ENCODE data around the gene SIRT2. TPM values are rescaled to one million over a fixed set of nuclear protein-coding genes. Genes with fewer than 3 reads are reported as not detected.
A peak's percentile ranks its signal among the peaks of the same experiment; 100 is the strongest.
"Not testable (repeated sequence)": the region's sequence is repeated elsewhere in the genome, so short reads cannot be mapped to it uniquely, and the experiment has no call there.

Gene SIRT2
- polyA plus RNA-seq, 1 experiment, result 45.5 TPM

DNA sequence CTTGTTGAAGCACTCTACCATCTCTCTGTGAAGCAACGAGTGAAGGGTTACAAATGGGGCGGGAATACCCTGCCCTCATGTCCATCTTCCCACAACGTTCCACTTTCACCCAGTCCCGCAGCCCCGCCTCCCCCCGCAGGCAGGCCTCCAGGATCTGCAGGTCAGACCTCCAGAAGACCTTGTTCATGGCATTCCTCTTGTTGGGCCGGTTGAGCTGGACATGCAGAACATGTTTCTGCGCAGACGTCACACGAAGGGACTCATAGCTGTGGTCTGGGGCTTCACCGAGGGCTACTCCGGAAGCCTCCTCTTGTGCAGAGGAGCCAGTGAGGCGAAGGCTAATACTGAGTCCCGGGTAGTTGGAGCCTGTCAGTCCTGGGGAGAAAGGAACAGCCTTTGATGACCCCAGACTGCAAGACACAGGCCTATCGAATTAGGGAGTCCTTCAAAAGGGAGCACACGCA, 68.2 kb downstream of the SIRT2 start:
- peak; percentile 82 for DNase-seq (ENCODE audit: low read depth, low spot score)
- H3K4me3 ChIP-seq (ENCODE audit: low read depth, low read length), result peak overlapping the region; percentile 77
- ChIA-PET CTCF (interaction anchor here (1.1 kb wide), 1 partner anchor 61 kb away, joined by 5 read pairs; no protein-coding TSS in a partner anchor), POLR2A (interaction anchor here (0.7 to 1.9 kb wide), 11 partner anchors 10 to 183 kb away, joined by 3 to 14 read pairs (median 3); partner anchors contain the start of gene ACTN4)
- TF ChIP-seq, protein P1, sequence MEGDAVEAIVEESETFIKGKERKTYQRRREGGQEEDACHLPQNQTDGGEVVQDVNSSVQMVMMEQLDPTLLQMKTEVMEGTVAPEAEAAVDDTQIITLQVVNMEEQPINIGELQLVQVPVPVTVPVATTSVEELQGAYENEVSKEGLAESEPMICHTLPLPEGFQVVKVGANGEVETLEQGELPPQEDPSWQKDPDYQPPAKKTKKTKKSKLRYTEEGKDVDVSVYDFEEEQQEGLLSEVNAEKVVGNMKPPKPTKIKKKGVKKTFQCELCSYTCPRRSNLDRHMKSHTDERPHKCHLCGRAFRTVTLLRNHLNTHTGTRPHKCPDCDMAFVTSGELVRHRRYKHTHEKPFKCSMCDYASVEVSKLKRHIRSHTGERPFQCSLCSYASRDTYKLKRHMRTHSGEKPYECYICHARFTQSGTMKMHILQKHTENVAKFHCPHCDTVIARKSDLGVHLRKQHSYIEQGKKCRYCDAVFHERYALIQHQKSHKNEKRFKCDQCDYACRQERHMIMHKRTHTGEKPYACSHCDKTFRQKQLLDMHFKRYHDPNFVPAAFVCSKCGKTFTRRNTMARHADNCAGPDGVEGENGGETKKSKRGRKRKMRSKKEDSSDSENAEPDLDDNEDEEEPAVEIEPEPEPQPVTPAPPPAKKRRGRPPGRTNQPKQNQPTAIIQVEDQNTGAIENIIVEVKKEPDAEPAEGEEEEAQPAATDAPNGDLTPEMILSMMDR (IDR thresholded peaks at IDR 0.05; ENCODE audit: low read depth, low read length), result no peak
- no peaks in the 10 kb centered on the region for H3K27me3 ChIP-seq (ENCODE audit: control insufficient read depth, insufficient read depth, low read length)
- H3K27ac ChIP-seq (ENCODE audit: low read depth, low read length), result peak overlapping the region; percentile 99
- H3K9me3 ChIP-seq (ENCODE audit: control insufficient read depth, insufficient read depth, low read length), result no peaks in the 10 kb centered on the region

- TF ChIP-seq, protein P1 (IDR thresholded peaks at IDR 0.05; ENCODE audit: low read depth, low read length), result no peak
- ChIA-PET POLR2A (interaction anchor here (0.6 to 1.9 kb wide), 3 partner anchors 19 to 554 kb away, joined by 3 to 14 read pairs (median 4); no protein-coding TSS in a partner anchor), CTCF (no interaction called here)
- Histone ChIP-seq H3K27ac (ENCODE audit: low read depth, low read length) (peak overlapping the region; percentile 70), H3K4me3 (ENCODE audit: low read depth, low read length) (no peak overlapping the region), H3K27me3 (ENCODE audit: control insufficient read depth, insufficient read depth, low read length) (no peaks in the 10 kb centered on the region), H3K9me3 (ENCODE audit: control insufficient read depth, insufficient read depth, low read length) (no peaks in the 10 kb centered on the region)
- no peak for DNase-seq (ENCODE audit: low read depth, low spot score)
Observed at GRCh38 chr19:38830039-38830733, 69.2 kb downstream of the SIRT2 start.

GRCh38 chr19:38829203-38829602, 70.2 kb downstream of the SIRT2 start:
- DNase-seq (ENCODE audit: low read depth, low spot score); H3K9me3 ChIP-seq (ENCODE audit: control insufficient read depth, insufficient read depth, low read length); H3K4me3 ChIP-seq (ENCODE audit: low read depth, low read length); CTCF ChIA-PET; H3K27me3 ChIP-seq (ENCODE audit: control insufficient read depth, insufficient read depth, low read length): not testable (repeated sequence)
- peak overlapping the region; percentile 70 for H3K27ac ChIP-seq (ENCODE audit: low read depth, low read length)
- POLR2A ChIA-PET, result interaction anchor here (0.6 to 1.0 kb wide), 5 partner anchors 12 to 555 kb away, joined by 3 to 4 read pairs (median 4); partner anchors contain the start of gene NFKBIB

Other genes starting within 250 kb of the SIRT2 start
- 0.66 and 0.69 TPM in 2 replicates for gene CAPN12, start 155.1 kb downstream of the SIRT2 start, polyA plus RNA-seq (2011; rRNA removed)
- not detected in 2 replicates for gene LGALS7, start 126.1 kb downstream of the SIRT2 start, polyA plus RNA-seq (2011; rRNA removed)
- not detected in 2 replicates for gene LGALS7B, start 110.4 kb downstream of the SIRT2 start, polyA plus RNA-seq (2011; rRNA removed)
- gene LGALS4, start 86.7 kb downstream of the SIRT2 start, polyA plus RNA-seq (2011; rRNA removed), result 0.07 TPM in 1 of 2 replicates, not detected in the other
- 86.5 and 109 TPM in 2 replicates for gene ECH1, start 67.8 kb downstream of the SIRT2 start, polyA plus RNA-seq (2011; rRNA removed)
- gene HNRNPL, start 49.6 kb downstream of the SIRT2 start, polyA plus RNA-seq (2011; rRNA removed), result 281 and 316 TPM in 2 replicates
- 1.6 TPM in 2 replicates for gene RINL, start 21.3 kb downstream of the SIRT2 start, polyA plus RNA-seq (2011; rRNA removed)
- gene NFKBIB, start 351 bp upstream of the SIRT2 start, polyA plus RNA-seq (2011; rRNA removed), result 9.9 and 14.1 TPM in 2 replicates
- 0.09 TPM in 1 of 2 replicates, not detected in the other for gene CCER2, start 12.6 kb upstream of the SIRT2 start, polyA plus RNA-seq (2011; rRNA removed)
- gene SARS2, start 31.1 kb upstream of the SIRT2 start, polyA plus RNA-seq (2011; rRNA removed), result 10.1 and 16.2 TPM in 2 replicates
- 19.7 and 28.3 TPM in 2 replicates for gene MRPS12, start 31.3 kb upstream of the SIRT2 start, polyA plus RNA-seq (2011; rRNA removed)
- gene FBXO17, start 76.1 kb upstream of the SIRT2 start, polyA plus RNA-seq (2011; rRNA removed), result 10.8 and 11.6 TPM in 2 replicates
- gene FBXO27, start 132.9 kb upstream of the SIRT2 start, polyA plus RNA-seq (2011; rRNA removed), result 2.0 and 2.4 TPM in 2 replicates
- gene ACP7, start 184.8 kb upstream of the SIRT2 start, polyA plus RNA-seq (2011; rRNA removed), result not detected in 2 replicates
- 10.4 and 12.4 TPM in 2 replicates for gene PAK4, start 226.2 kb upstream of the SIRT2 start, polyA plus RNA-seq (2011; rRNA removed)

All from AG04450 (cell line).